Sigmoid colon (tissue), 4 donors: ENCODE measurements around the gene ATG9B.

ENCODE experiments used
- EP300 ChIP-seq, 4 donors: sonication (generic); formaldehyde crosslinking; IDR thresholded peaks; one replicate each; pipeline ENCODE4 v1.6.1; 2017; ENCODE audit warnings: antibody characterized with exemption in 4 of 4
- POLR2AphosphoS5 ChIP-seq, 4 donors: sonication (generic); formaldehyde crosslinking; IDR thresholded peaks; one replicate each; pipeline ENCODE4 v1.6.1; 2017; ENCODE audit warnings: antibody characterized with exemption in 4 of 4
- TF ChIP-seq, protein P1 (sequence below), 4 experiments: fragments of 450-650 bp in 3 of 4; fragments of 200-600 bp in 1 of 4; IDR thresholded peaks; one replicate each; pipeline ENCODE4 v1.5.1; 2016 to 2019; ENCODE audit warnings: antibody characterized with exemption in 4 of 4, mild to moderate bottlenecking in 3 of 4, moderate library complexity in 2 of 4

GRCh38 chr7:151003572-151003971, 20.7 kb downstream of the ATG9B start:
- TF ChIP-seq POLR2AphosphoS5 (IDR thresholded peaks at IDR 0.05) (no peak), EP300 (IDR thresholded peaks at IDR 0.05) (no peak)
- TF ChIP-seq, protein P1, sequence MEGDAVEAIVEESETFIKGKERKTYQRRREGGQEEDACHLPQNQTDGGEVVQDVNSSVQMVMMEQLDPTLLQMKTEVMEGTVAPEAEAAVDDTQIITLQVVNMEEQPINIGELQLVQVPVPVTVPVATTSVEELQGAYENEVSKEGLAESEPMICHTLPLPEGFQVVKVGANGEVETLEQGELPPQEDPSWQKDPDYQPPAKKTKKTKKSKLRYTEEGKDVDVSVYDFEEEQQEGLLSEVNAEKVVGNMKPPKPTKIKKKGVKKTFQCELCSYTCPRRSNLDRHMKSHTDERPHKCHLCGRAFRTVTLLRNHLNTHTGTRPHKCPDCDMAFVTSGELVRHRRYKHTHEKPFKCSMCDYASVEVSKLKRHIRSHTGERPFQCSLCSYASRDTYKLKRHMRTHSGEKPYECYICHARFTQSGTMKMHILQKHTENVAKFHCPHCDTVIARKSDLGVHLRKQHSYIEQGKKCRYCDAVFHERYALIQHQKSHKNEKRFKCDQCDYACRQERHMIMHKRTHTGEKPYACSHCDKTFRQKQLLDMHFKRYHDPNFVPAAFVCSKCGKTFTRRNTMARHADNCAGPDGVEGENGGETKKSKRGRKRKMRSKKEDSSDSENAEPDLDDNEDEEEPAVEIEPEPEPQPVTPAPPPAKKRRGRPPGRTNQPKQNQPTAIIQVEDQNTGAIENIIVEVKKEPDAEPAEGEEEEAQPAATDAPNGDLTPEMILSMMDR (IDR thresholded peaks at IDR 0.05) = no peak
